ENCODE data around the gene CASP8AP2.
"Not testable (repeated sequence)": the region's sequence is repeated elsewhere in the genome, so short reads cannot be mapped to it uniquely, and the experiment has no call there.

The CASP8AP2 gene

DNA sequence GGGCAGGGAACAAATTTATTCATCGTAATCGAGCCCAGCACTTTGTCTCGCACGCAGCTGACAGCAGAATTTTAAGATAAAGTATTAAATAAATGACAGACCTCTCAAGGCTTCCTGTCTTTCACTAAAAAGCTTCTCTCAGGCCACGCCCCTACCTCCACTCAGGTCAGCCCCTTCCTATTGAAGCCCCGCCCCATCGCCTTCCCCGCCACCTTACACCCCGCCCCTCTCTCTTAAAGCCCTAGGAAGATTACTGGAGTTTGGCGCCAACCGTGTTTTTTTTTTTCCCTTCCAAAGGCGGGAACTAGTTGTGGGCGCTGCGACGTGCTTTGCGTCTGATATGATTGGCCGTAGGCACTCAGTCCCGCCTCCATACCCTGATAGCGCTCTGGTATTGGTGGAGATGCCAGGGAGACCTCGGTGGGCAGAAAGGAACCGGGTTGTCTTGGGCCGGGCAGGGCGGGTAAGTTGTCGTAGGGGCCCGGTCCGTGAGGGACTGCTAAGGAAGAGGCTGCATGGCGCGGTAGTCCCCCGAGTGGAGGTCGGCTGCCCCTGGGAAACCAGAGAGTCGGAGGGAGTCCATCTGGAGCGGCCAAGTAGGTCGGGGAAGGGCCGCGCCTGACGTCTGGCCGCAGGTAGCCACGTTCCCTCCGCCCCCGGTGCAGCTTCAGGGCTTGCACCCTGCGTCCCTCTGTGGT, at the start of gene CASP8AP2:
CASP8AP2 (plus strand) TSS at position 409 of the 698 bp plus-strand sequence.
- DNase-seq = peak; percentile 97

GRCh38 chr6:89781070-89782034, 48.3 kb upstream of the CASP8AP2 start:
- DNase-seq = no peak

- no peak for DNase-seq
Observed at GRCh38 chr6:89782222-89782621, 47.5 kb upstream of the CASP8AP2 start.

DNA sequence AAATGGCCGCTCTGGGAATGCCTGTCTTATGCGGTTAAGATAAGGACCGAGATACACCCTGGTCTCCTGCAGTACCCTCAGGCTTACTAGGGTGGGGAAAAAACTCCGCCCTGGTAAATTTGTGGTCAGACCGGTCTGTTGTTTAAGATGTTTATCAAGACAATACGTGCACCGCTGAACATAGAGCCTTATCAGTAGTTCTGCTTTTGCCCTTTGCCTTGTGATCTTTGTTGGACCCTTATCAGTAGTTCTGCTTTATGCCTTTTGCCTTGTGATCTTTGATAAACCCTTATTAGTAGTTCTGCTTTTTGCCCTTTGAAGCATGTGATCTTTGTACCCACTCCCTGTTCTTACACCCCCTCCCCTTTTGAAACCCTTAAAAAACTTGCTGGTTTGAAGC, 46.4 kb upstream of the CASP8AP2 start:
- DNase-seq = not testable (repeated sequence)

GRCh38 chr6:89784838-89785237, 44.8 kb upstream of the CASP8AP2 start:
- DNase-seq = no peak

- DNase-seq = no peak
Observed at GRCh38 chr6:89786970-89787369, 42.7 kb upstream of the CASP8AP2 start.

DNA sequence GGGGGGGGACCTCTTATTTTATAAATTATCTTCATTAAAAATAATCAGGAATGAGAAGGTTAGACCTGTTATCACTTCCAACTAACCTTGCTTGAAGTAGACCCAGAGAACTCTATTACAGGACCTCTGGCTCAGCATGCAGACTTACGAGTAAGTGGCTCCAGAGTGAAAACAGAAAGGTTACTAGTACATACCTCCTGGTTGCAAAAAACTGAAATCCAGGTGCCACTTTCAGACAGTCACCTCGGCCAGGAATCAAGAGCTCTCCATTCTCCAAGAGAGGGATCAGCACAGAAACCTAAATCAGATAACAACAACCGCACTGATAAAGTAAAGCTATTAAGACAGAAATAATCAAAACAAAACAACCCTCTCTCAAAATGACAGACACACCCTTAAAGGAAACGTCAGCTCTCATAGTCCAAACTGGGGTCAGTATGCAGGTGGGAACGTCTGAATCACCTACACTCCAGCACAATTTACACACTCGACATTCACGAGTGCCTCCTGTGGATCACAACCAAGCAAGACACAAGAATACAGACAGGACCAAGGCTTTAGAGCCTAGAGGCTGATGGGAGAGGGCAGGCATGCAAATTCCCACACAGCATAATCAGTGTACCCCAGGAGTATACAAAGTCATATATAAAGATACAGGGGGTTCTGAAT, 41.9 kb upstream of the CASP8AP2 start:
- DNase-seq = no peak

DNA sequence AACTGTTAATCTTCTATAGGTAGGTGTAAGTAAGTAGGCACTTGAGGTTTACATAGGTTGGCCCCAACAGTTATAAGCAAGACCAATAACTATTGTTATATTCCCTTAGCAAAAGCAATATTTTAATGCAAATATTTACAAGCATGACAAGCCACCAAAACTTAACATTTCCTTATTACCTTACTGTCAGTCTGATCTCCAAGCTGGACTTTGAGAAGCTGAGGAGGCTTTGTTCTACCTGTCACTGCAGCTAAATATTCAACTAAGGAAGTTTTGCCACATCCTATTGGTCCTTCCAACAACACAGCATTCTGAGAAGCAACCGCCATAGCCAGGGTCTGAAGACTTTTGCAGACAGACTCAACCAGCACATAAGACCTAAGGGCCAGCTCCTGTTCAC, 39.7 kb upstream of the CASP8AP2 start:
- DNase-seq = no peak

DNA sequence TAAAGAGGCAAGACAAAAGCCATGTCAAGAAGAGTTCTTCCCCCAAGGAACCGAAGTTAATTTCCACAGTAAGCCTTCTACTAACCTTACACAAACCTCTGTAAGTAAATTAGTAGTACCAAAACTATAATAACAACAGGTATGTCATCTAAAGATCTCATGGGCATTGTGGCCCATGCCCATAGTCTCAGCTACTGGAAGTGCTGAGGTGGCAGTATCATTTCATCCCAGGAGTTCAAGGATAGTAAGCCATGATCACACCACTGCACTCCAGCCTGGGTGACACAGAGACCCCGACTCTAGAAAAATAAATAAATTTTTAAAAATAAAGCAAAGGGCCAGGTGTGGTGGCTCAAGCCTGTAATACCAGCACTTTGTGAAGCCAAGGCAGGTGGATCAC, 39.3 kb upstream of the CASP8AP2 start:
- DNase-seq = no peak

DNA sequence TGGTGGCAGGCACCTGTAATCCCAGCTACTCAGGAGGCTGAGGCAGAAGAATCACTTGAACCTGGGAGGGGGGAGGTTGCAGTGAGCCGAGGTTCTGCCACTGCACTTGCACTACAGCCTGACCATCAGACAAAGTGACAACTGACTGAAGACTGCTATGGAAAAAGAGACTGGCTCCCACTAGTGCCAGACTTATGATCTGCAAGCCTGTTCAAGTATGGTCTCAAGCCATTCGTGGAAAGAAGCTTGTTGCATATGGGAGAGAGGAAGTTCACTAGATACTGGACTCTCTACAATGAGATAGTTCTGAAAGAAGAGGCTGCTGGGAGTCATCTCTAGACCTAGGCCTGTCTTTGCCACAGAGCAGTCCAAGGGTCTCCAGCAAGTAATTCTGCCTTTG, 36.8 kb upstream of the CASP8AP2 start:
- DNase-seq = no peak

- DNase-seq = no peak
Observed at GRCh38 chr6:89793586-89793985, 36.1 kb upstream of the CASP8AP2 start.

DNA sequence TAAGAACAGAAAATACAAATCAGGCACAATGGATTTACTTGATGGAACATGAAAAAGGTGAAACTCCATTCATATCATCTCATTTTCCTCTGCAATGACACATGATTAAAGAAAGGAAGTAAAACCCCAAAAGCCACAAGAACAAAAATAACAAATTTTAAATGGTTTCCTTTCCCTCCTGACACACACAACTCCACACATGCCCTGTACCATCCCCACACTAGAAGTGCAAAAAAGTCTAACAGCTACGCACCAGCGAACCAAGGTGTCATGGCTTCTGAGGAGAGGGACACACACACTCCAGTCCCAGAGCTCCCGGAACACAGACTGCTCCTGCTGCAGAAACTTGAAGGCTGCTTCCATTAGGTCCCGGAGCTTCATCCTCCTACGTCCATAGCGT, 35.4 kb upstream of the CASP8AP2 start:
- DNase-seq = no peak

GRCh38 chr6:89797317-89797716, 32.4 kb upstream of the CASP8AP2 start:
- no peak for DNase-seq

DNA sequence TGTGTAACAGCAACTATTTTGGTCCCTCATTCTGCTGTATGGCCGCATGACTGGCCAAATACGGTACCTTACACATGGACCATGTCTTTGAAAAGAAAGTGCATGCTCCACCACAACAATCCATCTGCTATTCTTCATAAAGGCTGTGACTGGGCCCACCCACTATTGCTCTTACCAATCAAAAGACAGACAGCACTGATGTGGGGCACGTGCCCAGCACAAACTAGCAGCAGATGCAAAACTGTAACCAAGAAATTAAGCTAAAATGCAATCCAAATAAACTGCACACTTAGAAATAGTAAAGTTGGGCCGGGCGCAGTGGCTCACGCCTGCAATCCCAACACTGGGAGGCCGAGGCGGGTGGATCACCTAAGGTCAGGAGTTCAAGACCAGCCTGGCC, 30.6 kb upstream of the CASP8AP2 start:
- no peak for DNase-seq

- DNase-seq = no peak
Observed at GRCh38 chr6:89799756-89800155, 29.9 kb upstream of the CASP8AP2 start.

- DNase-seq = no peak
Observed at GRCh38 chr6:89803271-89803670, 26.4 kb upstream of the CASP8AP2 start.

DNA sequence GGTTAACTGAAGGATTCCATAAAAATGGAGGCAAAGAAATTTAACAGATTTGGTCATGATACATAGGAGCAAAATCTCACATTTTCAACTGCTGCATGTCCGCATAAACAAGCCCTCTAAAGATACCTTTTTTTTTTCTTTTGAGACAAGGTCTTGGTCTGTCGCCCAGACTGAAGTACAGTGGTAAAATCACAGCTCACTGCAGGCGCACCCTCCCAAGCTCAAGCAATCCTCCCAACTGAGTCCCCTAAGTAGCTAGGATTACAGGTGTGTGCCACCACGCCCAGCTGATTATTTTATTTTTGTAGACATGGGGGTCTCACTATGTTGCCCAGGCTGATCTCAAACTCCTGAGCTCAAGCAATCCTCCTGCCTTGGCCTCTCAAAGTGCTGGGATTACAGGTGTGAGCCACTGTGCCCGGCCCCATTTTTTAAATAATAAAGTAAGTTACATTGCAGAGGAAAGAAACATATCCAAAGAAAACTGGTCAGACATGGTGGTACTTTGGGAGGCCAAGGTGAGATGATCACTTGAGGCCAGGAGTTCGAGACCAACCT, 23.8 kb upstream of the CASP8AP2 start:
- no peak for DNase-seq

DNA sequence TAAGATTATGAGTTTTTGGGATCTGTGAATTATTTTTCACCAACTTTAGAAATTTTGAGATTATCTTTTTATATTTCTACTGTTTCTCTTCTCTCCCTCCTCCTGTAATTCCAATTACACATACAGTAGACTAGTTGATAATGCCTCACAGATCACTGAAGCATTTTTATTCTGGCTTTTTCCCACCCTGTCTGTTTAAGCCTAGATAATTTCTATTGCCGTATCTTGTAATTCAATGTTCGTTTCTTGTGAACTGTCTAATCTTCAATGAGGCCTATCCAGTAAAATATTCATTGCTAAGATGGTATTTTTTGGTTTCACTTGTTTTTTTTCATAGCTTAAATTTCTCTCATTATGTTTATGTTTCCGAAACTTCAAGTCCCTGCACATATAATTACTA, 22.1 kb upstream of the CASP8AP2 start:
- no peak for DNase-seq

- not testable (repeated sequence) for DNase-seq
Observed at GRCh38 chr6:89813422-89813821, 16.3 kb upstream of the CASP8AP2 start.

GRCh38 chr6:89817481-89817880, 12.2 kb upstream of the CASP8AP2 start:
- no peak for DNase-seq

DNA sequence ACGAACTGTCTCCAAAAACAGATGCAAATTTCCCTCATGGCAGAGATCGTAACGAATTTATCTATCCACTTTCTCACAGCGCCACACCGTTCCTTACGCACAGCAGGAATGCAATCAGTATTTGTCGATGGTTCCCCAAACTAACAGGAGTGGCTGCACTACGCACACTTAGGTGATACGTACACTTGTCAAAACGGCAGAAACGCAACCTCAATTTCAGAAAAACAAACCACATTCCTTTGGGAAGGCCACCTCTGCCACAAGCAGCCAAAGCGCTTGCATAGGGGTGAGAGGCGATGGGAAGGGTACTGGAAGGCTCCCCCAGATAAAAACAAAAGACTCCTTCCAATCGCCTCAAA, 10.7 kb upstream of the CASP8AP2 start:
- peak; percentile 20 for DNase-seq

DNA sequence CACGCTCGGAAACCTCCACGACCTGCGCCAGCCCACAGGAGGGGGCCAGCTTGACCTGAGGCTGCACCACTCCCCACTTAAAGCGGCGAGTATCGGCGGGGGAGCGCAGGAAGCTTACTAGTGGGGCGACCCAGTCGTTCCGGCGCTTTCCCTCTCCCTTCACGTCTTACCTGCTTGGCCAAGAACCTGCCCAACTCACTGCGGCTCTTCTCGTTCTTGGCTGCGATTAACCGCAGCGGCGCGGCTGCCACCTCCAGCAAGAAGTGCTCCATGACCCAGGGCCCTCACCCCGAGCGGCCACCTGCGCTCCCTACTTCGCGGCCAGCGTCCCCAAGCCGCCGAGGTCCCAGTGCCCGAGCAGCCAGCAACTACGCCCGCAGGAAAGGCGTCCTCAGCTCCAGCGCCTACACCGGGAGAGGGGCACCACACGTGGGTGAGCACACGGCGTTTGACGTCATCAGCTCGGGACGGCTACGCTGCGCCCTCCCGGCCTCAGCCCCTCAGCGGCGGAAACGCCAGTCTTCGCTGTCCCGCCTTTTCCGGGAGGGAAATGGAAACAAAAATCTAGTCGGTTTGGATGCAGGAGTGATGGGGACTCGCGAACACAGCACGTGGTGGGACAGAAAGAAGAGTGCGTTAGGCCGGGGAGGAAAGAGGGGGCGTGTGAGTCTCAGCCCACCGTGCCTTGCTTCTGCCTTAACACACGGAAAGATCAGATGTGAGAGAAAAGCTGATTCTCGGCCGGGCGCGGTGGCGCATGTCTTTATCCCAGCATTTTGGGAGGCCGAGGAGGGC, 10.1 kb upstream of the CASP8AP2 start, which contains the start of gene MDN1:
MDN1 (minus strand) TSS at position 459 of the 795 bp plus-strand sequence; CDS start at position 272, 187 bp downstream.
- peak; percentile 92 for DNase-seq
